DOHH2 (cell line): ENCODE measurements around the gene C5orf15.

ENCODE experiments used
- H3F3A ChIP-seq: fragments of 200-600 bp; sonication (generic), shearing (Covaris generic); 2 replicates; pipeline ENCODE4 v1.6.0; 2016; ENCODE audit warnings: antibody characterized with exemption, mild to moderate bottlenecking; ENCODE audit not compliant: control insufficient read depth, insufficient read depth
- H3K27ac ChIP-seq: fragments of 200-600 bp; sonication (generic); 2 replicates; pipeline ENCODE4 v1.5.1; 2014; ENCODE audit warnings: low read depth, mild to moderate bottlenecking, low read length, moderate library complexity
- H3K27me3 ChIP-seq: fragments of 200-600 bp; sonication (generic); 2 replicates; pipeline ENCODE4 v1.6.1; 2014; ENCODE audit warnings: mild to moderate bottlenecking, low read length, mixed read lengths; ENCODE audit not compliant: control insufficient read depth
- H3K36me3 ChIP-seq: fragments of 200-600 bp; sonication (generic); 2 replicates; pipeline ENCODE4 v1.6.1; 2014; ENCODE audit warnings: mild to moderate bottlenecking, low read length, moderate library complexity, mixed read lengths; ENCODE audit not compliant: control insufficient read depth
- H3K4me1 ChIP-seq: fragments of 200-600 bp; sonication (generic); 2 replicates; pipeline ENCODE4 v1.6.1; 2014; ENCODE audit warnings: mild to moderate bottlenecking, low read length, mixed read lengths; ENCODE audit not compliant: control insufficient read depth
- H3K4me2 ChIP-seq: fragments of 200-600 bp; sonication (generic); 2 replicates; pipeline ENCODE4 v1.6.0; 2014; ENCODE audit warnings: mild to moderate bottlenecking, low read length, moderate library complexity
- H3K4me3 ChIP-seq: fragments of 200-600 bp; sonication (generic); 2 replicates; pipeline ENCODE4 v1.5.1; 2014; ENCODE audit warnings: mild to moderate bottlenecking, low read length, mixed read lengths
- H3K79me2 ChIP-seq: fragments of 200-600 bp; sonication (generic); 2 replicates; pipeline ENCODE4 v1.6.1; 2014; ENCODE audit warnings: mild to moderate bottlenecking, low read length, mixed read lengths; ENCODE audit not compliant: control insufficient read depth
- H3K9me2 ChIP-seq: fragments of 200-600 bp; sonication (generic); replicated peaks from 2 replicates; pipeline ENCODE4 v1.6.1; 2014; ENCODE audit warnings: mild to moderate bottlenecking, low read length, mixed read lengths; ENCODE audit not compliant: control insufficient read depth
- H3K9me3 ChIP-seq: fragments of 200-600 bp; sonication (generic); 2 replicates; pipeline ENCODE4 v1.6.1; 2014; ENCODE audit warnings: antibody characterized with exemption, low read length, mixed read lengths; ENCODE audit not compliant: control insufficient read depth, insufficient read depth
- H4K20me1 ChIP-seq: fragments of 200-600 bp; sonication (generic); 2 replicates; pipeline ENCODE4 v1.6.0; 2014; ENCODE audit warnings: low read depth, mild to moderate bottlenecking, antibody characterized with exemption, low read length, moderate library complexity; ENCODE audit not compliant: control insufficient read depth, insufficient read depth
- EZH2phosphoT487 ChIP-seq: fragments of 200-600 bp; sonication (generic); IDR thresholded peaks from 2 replicates; pipeline ENCODE4 v1.6.1; 2017; ENCODE audit warnings: borderline replicate concordance, mild to moderate bottlenecking, antibody characterized with exemption, low read length, moderate library complexity, mixed read lengths
- TF ChIP-seq, protein P1 (sequence below): fragments of 200-600 bp; sonication (generic); IDR thresholded peaks from one replicate; pipeline ENCODE4 v1.5.1; 2014; ENCODE audit warnings: antibody characterized with exemption, mild to moderate bottlenecking, low read depth, low read length; ENCODE audit not compliant: poor library complexity, severe bottlenecking

Gene C5orf15

GRCh38 chr5:133974142-133974541 is 5.7 kb upstream of the C5orf15 start:
- peaks cover 78% of the 10 kb centered on the region for H3K36me3 ChIP-seq
- H3K27ac ChIP-seq, result no peak overlapping the region
- peaks cover 13% of the 10 kb centered on the region for H3K4me1 ChIP-seq
- no peak overlapping the region for H3K4me3 ChIP-seq
- no peaks in the 10 kb centered on the region for H4K20me1 ChIP-seq
- H3K4me2 ChIP-seq, result no peak overlapping the region
- peaks cover 14% of the 10 kb centered on the region for H3K79me2 ChIP-seq
- H3F3A ChIP-seq, result peaks cover 39% of the 10 kb centered on the region
- no peaks in the 10 kb centered on the region for H3K9me3 ChIP-seq
- no peaks in the 10 kb centered on the region for H3K9me2 ChIP-seq
- no peaks in the 10 kb centered on the region for H3K27me3 ChIP-seq
- TF ChIP-seq, protein P1, sequence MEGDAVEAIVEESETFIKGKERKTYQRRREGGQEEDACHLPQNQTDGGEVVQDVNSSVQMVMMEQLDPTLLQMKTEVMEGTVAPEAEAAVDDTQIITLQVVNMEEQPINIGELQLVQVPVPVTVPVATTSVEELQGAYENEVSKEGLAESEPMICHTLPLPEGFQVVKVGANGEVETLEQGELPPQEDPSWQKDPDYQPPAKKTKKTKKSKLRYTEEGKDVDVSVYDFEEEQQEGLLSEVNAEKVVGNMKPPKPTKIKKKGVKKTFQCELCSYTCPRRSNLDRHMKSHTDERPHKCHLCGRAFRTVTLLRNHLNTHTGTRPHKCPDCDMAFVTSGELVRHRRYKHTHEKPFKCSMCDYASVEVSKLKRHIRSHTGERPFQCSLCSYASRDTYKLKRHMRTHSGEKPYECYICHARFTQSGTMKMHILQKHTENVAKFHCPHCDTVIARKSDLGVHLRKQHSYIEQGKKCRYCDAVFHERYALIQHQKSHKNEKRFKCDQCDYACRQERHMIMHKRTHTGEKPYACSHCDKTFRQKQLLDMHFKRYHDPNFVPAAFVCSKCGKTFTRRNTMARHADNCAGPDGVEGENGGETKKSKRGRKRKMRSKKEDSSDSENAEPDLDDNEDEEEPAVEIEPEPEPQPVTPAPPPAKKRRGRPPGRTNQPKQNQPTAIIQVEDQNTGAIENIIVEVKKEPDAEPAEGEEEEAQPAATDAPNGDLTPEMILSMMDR, result no peak
- no peak for TF ChIP-seq EZH2phosphoT487

DNA sequence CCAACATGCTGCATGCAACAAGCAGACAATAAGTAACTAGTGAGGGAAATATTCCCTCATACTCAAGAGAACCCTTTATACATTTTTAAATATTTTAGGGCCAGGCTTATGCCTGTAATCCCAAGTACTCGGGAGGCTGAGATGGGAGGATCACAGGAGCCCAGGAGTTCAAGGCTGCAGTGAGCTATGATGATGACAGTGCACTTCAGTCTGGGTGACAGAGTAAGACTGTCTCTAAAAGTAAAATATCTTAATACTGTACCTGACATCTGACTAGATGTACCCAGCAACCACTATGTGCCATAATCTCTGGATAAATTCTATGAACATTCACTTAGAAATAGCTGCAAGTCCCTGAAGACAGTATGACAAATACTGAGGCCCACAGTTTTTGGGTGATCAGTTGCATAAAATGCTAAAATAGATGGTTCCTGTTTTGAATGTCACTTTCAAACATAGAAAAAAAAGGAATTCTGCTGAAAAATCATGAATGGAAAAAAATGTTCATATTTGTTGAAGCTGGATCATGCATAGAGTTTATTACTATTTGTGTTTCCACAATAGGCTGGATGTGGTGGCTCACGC is 2.0 kb upstream of the C5orf15 start:
- no peaks in the 10 kb centered on the region for H3K9me2 ChIP-seq
- no peaks in the 10 kb centered on the region for H4K20me1 ChIP-seq
- H3K27me3 ChIP-seq, result no peaks in the 10 kb centered on the region
- peaks cover 23% of the 10 kb centered on the region for H3K4me1 ChIP-seq
- peak overlapping the region; percentile 90 for H3K4me3 ChIP-seq
- peak overlapping the region; percentile 54 for H3K27ac ChIP-seq
- H3K9me3 ChIP-seq, result no peaks in the 10 kb centered on the region
- H3K79me2 ChIP-seq, result peaks cover 35% of the 10 kb centered on the region
- peaks cover 35% of the 10 kb centered on the region for H3F3A ChIP-seq
- H3K36me3 ChIP-seq, result peaks cover 51% of the 10 kb centered on the region
- TF ChIP-seq EZH2phosphoT487, result no peak
- TF ChIP-seq, protein P1, result no peak
- H3K4me2 ChIP-seq, result peak overlapping the region; percentile 72

DNA sequence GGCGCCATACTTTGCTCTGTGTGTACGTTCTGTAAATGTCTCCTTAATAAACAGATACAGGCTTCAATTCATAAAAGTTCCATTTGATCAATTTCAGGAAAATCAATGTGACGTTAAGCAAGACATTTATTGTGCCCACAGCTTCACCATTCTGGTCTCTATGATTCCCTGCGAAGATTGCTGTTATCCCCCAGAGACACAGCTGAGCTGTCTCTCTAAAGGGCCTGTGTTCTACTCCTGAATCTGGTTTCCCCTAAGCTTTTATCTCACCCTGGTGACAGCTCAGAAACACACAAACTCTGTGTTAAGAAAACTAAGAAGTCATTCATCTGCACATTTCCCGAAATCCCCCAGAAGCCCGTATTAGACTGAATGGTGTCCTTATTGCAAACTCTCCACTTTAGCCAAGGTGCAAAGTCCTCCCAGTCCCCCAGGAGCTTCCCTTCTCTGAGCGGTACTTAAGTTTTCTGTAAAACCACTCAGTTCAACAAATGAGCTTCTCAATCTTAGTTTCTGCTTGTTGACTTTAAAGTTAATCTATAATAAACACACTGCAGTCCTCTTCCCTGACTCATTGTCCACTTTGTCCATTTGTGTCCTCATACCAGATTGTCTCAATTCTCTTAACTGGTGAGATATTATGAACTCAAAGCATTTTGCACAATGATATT is 1.4 kb upstream of the C5orf15 start:
- H3K4me1 ChIP-seq, result peaks cover 23% of the 10 kb centered on the region
- H3K36me3 ChIP-seq, result peaks cover 51% of the 10 kb centered on the region
- peaks cover 35% of the 10 kb centered on the region for H3F3A ChIP-seq
- peak overlapping the region; percentile 72 for H3K4me2 ChIP-seq
- no peak for TF ChIP-seq EZH2phosphoT487
- TF ChIP-seq, protein P1, result no peak
- H3K4me3 ChIP-seq, result peak overlapping the region; percentile 90
- no peaks in the 10 kb centered on the region for H4K20me1 ChIP-seq
- H3K9me2 ChIP-seq, result no peaks in the 10 kb centered on the region
- H3K9me3 ChIP-seq, result no peaks in the 10 kb centered on the region
- H3K27ac ChIP-seq, result peak overlapping the region; percentile 54
- H3K27me3 ChIP-seq, result no peaks in the 10 kb centered on the region
- H3K79me2 ChIP-seq, result peaks cover 42% of the 10 kb centered on the region
